GM18498 (cell line): ENCODE data around the gene LEMD2.
A peak's percentile ranks its signal among the peaks of the same experiment; 100 is the strongest.

Source experiments
- ATAC-seq: cut with Tn5 transposase; IDR thresholded peaks from one replicate; pipeline ENCODE4 v1.9.1; 2021; ENCODE audit warnings: mild to moderate bottlenecking, moderate library complexity; ENCODE audit not compliant: unreplicated experiment

Gene LEMD2

GRCh38 chr6:33797626-33798342, 8.9 kb upstream of the LEMD2 start:
- no peak for ATAC-seq

- no peak for ATAC-seq
Measured at GRCh38 chr6:33794910-33795623, 6.1 kb upstream of the LEMD2 start.

DNA sequence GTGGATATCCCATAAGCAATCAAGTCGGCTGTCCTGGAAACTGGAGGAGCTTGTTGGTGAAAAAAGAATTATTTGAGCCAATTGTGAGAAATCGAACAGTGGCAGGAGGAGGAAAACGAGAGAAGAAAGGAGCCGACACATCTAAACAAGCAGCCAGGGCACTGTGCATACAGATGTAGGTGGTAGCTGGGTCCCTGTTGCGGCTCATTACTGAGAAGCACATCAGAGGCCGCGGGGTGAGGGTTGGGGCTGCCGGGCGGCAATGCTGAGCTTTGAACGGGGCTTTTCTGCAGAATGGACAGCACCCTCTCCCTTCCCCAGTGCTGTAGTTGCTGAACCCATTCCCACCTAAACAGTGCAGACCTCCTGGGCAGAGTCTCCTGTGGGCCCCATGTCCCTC, 4.1 kb upstream of the LEMD2 start:
- no peak for ATAC-seq

DNA sequence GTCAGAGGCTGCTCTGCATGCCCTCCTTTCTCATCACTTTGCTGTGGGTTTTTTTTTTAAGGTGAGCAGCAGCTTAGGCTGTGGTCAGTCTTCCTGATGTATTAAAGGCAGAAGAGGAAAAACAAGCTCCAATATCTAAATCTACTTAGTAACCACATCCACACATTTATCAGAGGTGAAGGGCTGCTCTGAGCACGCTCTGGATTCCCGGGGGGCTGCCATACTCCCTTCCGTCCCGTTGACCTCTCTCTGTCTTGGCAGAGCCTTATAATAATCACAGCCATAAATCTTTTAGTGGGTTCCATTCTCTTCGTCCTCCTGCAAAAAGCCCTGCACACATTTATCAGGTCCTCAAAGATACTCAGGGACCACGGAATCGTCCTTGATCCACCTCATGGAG, 2.7 kb upstream of the LEMD2 start:
- ATAC-seq: no peak

DNA sequence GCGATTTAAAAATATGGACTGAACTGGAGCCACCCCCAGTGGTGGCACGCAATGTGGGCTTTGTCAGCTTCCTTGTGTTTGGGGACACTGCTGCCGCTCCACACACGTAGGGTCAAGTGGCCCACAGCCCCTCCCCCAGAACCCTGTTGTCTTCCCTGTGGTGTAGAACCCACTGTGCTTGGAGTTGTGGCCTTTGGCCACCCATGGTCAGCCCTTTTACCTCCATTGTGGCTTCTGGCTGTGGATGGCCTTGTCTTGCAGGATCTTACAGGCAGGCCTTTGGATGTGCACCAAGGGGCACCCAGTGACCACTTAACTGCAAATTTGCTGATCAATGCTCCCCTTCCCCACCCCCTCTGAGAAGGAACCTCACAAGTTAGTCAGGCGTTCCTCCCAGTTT, 2.0 kb upstream of the LEMD2 start:
- ATAC-seq: no peak

DNA sequence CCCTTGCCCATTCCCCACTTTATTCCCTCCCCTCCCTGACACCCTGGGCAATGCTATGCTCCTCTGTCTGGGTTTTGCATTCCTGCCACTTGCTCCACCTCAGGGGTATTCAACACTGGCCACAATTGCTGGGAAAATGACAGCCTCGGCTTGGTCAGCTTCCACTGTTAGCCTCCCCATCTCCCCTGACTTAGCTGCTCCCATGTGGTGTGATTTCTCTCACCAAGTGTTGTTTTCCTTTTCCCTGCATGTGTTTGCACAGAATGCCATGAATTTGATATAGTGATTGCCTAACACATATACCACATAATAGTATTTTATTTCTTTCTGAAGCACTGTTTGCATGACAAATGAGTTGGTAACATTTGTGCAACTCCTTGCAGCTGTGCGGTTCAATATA, 1.4 kb upstream of the LEMD2 start:
- ATAC-seq: no peak

- ATAC-seq: no peak
Measured at GRCh38 chr6:33789550-33789895, 593 bp upstream of the LEMD2 start.

DNA sequence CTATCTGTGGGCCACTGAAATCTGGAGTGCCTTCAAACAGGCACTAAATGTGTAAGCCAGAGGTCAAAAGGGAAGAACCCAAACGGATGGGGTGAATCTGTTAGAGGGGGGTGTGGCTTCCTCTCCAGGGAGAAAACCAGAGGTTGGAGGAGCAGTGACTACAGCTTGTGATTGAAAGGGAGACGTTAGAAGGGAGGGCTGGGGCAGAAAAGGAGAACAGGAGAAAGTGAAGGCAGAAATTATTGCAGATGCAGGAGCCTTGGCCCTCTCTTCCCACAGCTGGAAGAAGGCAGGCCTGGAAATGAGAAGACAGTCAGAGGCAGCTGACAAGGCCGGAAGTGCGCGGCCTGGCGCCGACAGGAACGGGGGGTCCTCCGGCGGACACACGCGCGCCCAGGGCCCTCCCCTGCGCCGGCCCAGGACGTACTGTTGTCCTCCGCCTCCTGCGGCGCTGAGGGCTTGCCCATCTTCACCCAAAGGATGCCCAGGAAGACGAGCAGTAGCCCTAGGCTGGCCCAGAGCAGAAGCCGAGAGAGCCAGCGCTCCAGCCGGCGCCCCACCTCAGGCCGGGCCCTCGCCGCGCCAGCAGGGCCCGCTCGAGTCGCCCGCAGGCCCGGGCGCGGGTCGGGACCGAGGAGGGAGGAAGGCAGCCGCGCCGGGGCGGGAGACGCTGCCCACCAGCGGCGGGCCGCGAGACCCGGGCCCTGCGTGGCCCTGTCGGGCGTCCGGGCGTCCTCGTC, 806 bp downstream of the LEMD2 start:
- peak; percentile 50 for ATAC-seq

- no peak for ATAC-seq
Measured at GRCh38 chr6:33787346-33787953, 1.5 kb downstream of the LEMD2 start.

GRCh38 chr6:33786736-33787135, 2.2 kb downstream of the LEMD2 start:
- ATAC-seq: no peak

DNA sequence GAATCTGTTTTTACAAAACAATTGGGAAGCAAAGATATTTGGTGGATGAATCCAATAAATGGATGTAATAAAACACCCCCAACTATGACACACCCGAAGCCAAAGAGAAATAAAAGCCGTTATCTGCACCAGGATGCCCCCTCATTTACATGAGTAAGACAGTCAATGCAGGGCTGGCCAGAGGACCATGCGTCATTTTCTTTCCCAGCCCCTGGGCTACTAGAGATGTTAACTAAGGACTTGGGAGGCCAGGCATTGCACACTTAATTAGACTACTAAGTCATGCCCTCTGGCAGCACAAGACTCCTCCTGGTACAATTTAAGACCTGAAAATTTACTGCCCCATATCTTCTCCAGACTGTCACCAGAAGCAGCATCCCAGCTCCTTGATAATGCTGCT, 3.2 kb downstream of the LEMD2 start:
- ATAC-seq: no peak

GRCh38 chr6:33784787-33785186, 4.1 kb downstream of the LEMD2 start:
- ATAC-seq: no peak

- ATAC-seq: no peak
Measured at GRCh38 chr6:33783781-33784520, 5.0 kb downstream of the LEMD2 start.

DNA sequence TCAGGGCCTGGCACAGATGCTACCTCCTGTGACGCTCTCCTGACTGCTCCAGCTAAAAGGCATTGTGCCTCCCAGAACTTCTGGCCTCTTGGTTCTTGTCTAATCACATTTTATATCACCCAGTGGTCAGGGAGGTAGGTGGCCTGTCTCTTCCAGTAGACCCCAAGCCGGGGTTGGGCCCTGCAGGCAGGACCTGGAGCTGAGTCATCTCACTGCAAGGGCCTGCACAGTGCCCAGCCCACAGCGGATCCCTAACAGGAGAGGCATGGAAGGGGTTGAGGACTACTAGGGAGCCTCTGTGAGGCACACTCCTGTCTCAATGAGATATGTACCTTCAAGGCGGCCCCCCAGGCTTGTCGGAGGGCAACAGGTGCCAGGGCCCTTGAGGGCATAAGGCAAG, 6.4 kb downstream of the LEMD2 start:
- no peak for ATAC-seq

GRCh38 chr6:33781131-33781975, 7.6 kb downstream of the LEMD2 start:
- no peak for ATAC-seq

DNA sequence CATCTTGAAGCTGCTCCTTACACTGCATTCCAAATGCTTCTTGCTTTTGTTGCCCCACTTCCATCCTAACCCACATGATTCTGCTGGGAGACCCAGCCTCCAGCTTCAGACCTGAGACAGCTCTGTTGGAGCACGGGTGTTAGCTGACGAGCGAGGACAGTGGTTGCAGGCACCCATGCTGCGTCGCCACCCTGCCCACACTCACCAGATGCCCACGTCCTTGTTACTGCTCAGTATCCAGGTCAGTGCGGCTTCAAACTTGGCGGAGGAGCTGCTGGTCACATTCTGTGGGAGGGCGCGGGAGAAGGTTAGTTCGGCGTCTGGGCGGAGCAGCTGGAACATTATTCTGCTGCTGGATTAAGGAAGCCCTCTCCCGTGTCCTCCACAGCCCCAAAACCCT, 9.0 kb downstream of the LEMD2 start:
- ATAC-seq: no peak

GRCh38 chr6:33779290-33779689, 9.6 kb downstream of the LEMD2 start:
- ATAC-seq: no peak

- no peak for ATAC-seq
Measured at GRCh38 chr6:33778444-33779121, 10.3 kb downstream of the LEMD2 start.
